ENCODE measurements around the gene ZNF45.
"Not testable (repeated sequence)": the region's sequence is repeated elsewhere in the genome, so short reads cannot be mapped to it uniquely, and the experiment has no call there.

The ZNF45 gene

GRCh38 chr19:43910884-43911283 is 24.2 kb downstream of the ZNF45 start:
- FAIRE-seq = no peak

- FAIRE-seq = no peak
Measured at GRCh38 chr19:43908659-43909058, 26.4 kb downstream of the ZNF45 start.

GRCh38 chr19:43906774-43907173 is 28.3 kb downstream of the ZNF45 start:
- FAIRE-seq = no peak

- no peak for FAIRE-seq
Measured at GRCh38 chr19:43905897-43906296, 29.2 kb downstream of the ZNF45 start.

GRCh38 chr19:43902399-43902798 is 32.7 kb downstream of the ZNF45 start:
- FAIRE-seq = no peak

GRCh38 chr19:43901395-43902390 is 33.4 kb downstream of the ZNF45 start:
- no peak for FAIRE-seq

- FAIRE-seq = no peak
Measured at GRCh38 chr19:43895727-43896308, 39.3 kb downstream of the ZNF45 start.

- FAIRE-seq = no peak
Measured at GRCh38 chr19:43883864-43884263, 51.2 kb downstream of the ZNF45 start, which contains the start of gene ZNF404. Gene ZNF404, minus strand, starts transcription at chr19:43883964.

- no peak for FAIRE-seq
Measured at GRCh38 chr19:43880483-43880882, 54.6 kb downstream of the ZNF45 start.

- FAIRE-seq = no peak
Measured at GRCh38 chr19:43872547-43873336, 62.3 kb downstream of the ZNF45 start.

GRCh38 chr19:43866923-43867322 is 68.2 kb downstream of the ZNF45 start:
- FAIRE-seq = not testable (repeated sequence)
